T-helper 2 cell treated with Interferon-gamma antibody and Interleukin-4, amounts not matched to agents 5 μg/mL and 100 μg/mL, for 36 hours (primary cell): Measurements from ENCODE around the gene C1QTNF3.

ENCODE experiments used
- DNase-seq: peaks from one replicate; pipeline ENCODE4 v3.0.0; 2021; ENCODE audit warnings: low spot score
- H3K27ac Mint-ChIP-seq: one replicate; pipeline ENCODE4 v1.8.0; 2021; ENCODE audit warnings: mild to moderate bottlenecking, mixed read lengths
- H3K27me3 Mint-ChIP-seq: one replicate; pipeline ENCODE4 v1.8.0; 2021; ENCODE audit warnings: low read depth, mixed read lengths
- H3K36me3 Mint-ChIP-seq: one replicate; pipeline ENCODE4 v1.8.0; 2021; ENCODE audit warnings: low read depth, mixed read lengths
- H3K4me1 Mint-ChIP-seq: one replicate; pipeline ENCODE4 v1.8.0; 2021; ENCODE audit warnings: low read depth, mixed read lengths
- H3K4me3 Mint-ChIP-seq: one replicate; pipeline ENCODE4 v1.8.0; 2022; ENCODE audit warnings: mild to moderate bottlenecking, moderate library complexity, mixed read lengths
- H3K9me3 Mint-ChIP-seq: one replicate; pipeline ENCODE4 v1.8.0; 2021; ENCODE audit warnings: mixed read lengths

Gene C1QTNF3

GRCh38 chr5:33981408-33982162 is 61.4 kb downstream of the C1QTNF3 start:
- no peaks in the 10 kb centered on the region for H3K9me3 Mint-ChIP-seq
- H3K4me1 Mint-ChIP-seq, result peaks cover 1% of the 10 kb centered on the region
- H3K36me3 Mint-ChIP-seq, result no peaks in the 10 kb centered on the region
- H3K27me3 Mint-ChIP-seq, result no peaks in the 10 kb centered on the region
- no peak overlapping the region for H3K4me3 Mint-ChIP-seq
- no peak overlapping the region for H3K27ac Mint-ChIP-seq
- DNase-seq, result no peak

DNA sequence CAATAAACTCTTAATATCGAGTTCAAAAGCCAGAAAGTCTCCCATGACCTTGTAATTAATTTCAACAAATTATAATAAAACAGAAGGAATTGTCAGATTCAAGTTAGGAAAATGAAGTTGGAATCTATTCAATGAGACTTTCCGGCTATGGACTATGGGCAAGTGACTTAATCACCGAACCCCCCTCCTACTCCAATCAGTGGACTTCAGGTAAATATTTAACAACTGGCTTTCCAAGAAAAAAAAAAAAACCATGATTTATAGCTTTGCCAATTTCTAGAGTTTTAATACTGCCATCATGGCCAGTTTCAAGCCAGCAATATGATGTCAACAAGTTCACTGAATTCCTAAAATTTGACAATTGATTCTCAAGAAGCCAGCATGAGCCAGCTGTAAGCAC is 63.0 kb downstream of the C1QTNF3 start:
- H3K27me3 Mint-ChIP-seq, result no peaks in the 10 kb centered on the region
- H3K4me3 Mint-ChIP-seq, result no peak overlapping the region
- no peak for DNase-seq
- no peaks in the 10 kb centered on the region for H3K9me3 Mint-ChIP-seq
- H3K4me1 Mint-ChIP-seq, result peaks cover 1% of the 10 kb centered on the region
- H3K36me3 Mint-ChIP-seq, result no peaks in the 10 kb centered on the region
- H3K27ac Mint-ChIP-seq, result no peak overlapping the region

DNA sequence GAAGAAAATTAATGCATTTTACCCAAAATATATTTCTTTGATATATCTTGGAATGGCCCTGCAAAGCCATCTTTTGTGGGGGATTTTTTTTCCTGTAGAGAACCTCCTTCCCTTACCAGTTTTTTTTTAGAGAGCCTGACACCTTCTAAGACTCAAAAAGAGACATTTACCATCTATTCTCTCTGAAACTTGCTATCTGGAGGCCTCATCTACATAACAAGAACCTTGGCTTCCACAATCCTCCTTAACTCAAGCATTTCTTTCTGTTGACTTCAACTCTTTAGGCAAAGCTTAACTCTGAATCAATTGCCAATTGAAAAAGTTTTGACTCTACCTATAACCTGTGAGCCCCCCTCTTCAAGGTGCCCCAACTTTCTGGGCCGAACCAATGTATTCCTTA is 64.7 kb downstream of the C1QTNF3 start:
- Mint-ChIP-seq H3K27ac (no peak overlapping the region), H3K36me3 (no peaks in the 10 kb centered on the region), H3K27me3 (no peaks in the 10 kb centered on the region), H3K4me3 (no peak overlapping the region), H3K9me3 (no peaks in the 10 kb centered on the region), H3K4me1 (peaks cover 7% of the 10 kb centered on the region)
- no peak for DNase-seq

DNA sequence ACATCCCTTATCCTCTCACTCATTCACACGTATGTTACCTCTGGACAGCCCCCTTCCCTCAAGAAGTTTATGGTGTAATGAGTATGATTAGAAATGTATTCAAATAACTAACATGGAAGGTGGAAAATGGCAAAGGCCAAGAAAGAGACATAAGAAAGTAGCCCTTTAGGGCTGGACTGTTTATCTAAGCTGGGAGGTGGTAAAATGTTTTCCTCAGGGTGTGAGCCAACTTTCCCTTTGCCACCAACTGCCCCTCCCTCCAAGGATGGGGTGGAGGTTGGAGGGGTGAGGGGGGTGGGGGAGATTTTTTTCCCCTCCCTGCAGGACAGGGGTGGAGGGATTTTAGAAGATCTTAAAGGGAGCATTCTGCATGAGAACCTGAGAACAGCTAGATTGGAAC is 66.7 kb downstream of the C1QTNF3 start:
- Mint-ChIP-seq H3K4me1 (peaks cover 14% of the 10 kb centered on the region), H3K27me3 (no peaks in the 10 kb centered on the region)
- no peak for DNase-seq

DNA sequence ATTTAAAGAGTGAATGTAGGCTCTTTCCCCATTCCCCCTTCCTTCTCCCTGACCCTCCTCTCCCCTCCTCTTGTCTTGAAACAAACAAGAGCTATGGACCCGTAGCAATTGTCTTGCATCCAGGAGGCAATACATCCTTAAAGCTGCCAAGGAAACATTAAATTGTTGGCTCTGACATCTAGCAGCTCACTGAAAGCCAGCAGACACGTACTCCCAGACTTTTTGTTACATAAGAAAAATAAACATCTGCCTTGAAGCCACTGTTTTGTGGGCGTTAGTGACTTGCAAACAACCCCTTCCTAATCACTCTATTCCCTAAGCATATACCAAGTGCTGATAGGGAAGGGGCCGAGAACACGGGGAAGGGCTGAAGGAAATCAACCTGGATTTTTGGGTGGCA is 67.2 kb downstream of the C1QTNF3 start:
- H3K27ac Mint-ChIP-seq, result no peak overlapping the region
- H3K9me3 Mint-ChIP-seq, result no peaks in the 10 kb centered on the region
- peaks cover 14% of the 10 kb centered on the region for H3K4me1 Mint-ChIP-seq
- no peak overlapping the region for H3K4me3 Mint-ChIP-seq
- no peaks in the 10 kb centered on the region for H3K36me3 Mint-ChIP-seq
- no peak for DNase-seq
- H3K27me3 Mint-ChIP-seq, result no peaks in the 10 kb centered on the region

More for the DNA sequence above, 66.7 kb downstream of the C1QTNF3 start:
- H3K36me3 Mint-ChIP-seq, result no peaks in the 10 kb centered on the region
- no peak overlapping the region for H3K4me3 Mint-ChIP-seq
- H3K9me3 Mint-ChIP-seq, result no peaks in the 10 kb centered on the region
- no peak overlapping the region for H3K27ac Mint-ChIP-seq

- no peaks in the 10 kb centered on the region for H3K27me3 Mint-ChIP-seq
- no peaks in the 10 kb centered on the region for H3K9me3 Mint-ChIP-seq
- H3K4me3 Mint-ChIP-seq, result peak overlapping the region; percentile 44
- no peak for DNase-seq
- peaks cover 21% of the 10 kb centered on the region for H3K4me1 Mint-ChIP-seq
- H3K27ac Mint-ChIP-seq, result no peak overlapping the region
- H3K36me3 Mint-ChIP-seq, result no peaks in the 10 kb centered on the region
Measured at GRCh38 chr5:33973271-33973670, 69.7 kb downstream of the C1QTNF3 start.

DNA sequence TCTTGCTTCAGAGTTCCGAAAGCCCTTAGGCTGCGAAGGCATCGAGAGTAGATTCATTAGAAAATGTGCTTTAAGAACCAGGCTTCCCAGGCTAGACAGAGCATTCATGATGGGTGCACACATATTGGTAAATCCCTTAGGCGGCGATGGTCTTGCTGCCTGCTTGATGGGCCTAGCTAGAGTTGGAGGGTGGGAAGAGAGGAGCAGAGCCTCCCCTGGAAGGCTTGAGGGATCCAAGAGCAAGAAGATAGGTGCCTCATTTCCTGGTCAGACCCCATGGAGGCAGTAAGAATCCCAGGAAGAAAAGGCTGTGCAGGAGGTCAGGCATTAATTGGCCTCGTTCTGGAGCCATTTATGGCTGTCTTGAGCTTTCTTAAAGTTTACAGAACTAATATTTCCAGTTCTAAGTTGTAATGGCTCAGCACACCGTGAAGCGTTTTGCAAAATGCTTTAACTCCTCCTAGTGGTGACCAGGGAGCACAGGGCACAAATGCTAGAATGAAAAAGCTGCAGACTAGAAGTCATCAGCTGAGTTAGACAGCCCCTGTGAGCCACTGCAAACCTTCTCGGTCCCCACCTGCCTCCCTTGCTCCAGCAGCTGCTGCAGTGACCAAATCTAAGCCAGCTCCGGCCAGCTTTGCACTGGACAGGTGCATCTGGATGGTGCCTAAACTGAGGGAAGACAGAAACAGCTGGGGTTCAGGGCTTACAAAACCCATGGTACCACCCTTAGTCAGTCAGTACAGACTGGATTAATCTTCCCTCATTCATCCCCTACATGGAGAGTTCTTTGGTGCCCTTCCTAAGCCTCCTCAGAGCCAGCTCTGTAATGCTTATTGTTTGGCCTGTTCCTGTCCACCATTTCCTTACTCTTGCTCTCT is 73.2 kb downstream of the C1QTNF3 start:
- Mint-ChIP-seq H3K27me3 (no peaks in the 10 kb centered on the region), H3K9me3 (no peaks in the 10 kb centered on the region), H3K4me1 (peaks cover 45% of the 10 kb centered on the region), H3K4me3 (no peak overlapping the region), H3K36me3 (no peaks in the 10 kb centered on the region), H3K27ac (no peak overlapping the region)
- DNase-seq, result no peak

GRCh38 chr5:33968211-33969005 is 74.6 kb downstream of the C1QTNF3 start:
- Mint-ChIP-seq H3K4me3 (no peak overlapping the region), H3K27ac (no peak overlapping the region), H3K9me3 (no peaks in the 10 kb centered on the region), H3K4me1 (peaks cover 44% of the 10 kb centered on the region), H3K27me3 (no peaks in the 10 kb centered on the region), H3K36me3 (no peaks in the 10 kb centered on the region)
- no peak for DNase-seq
